Measurements from ENCODE around the gene CCDC61. TPM values are rescaled to one million over a fixed set of nuclear protein-coding genes. Genes with fewer than 3 reads are reported as not detected.

Gene CCDC61
- total RNA-seq, 1 donor, result 3.6 TPM

DNA sequence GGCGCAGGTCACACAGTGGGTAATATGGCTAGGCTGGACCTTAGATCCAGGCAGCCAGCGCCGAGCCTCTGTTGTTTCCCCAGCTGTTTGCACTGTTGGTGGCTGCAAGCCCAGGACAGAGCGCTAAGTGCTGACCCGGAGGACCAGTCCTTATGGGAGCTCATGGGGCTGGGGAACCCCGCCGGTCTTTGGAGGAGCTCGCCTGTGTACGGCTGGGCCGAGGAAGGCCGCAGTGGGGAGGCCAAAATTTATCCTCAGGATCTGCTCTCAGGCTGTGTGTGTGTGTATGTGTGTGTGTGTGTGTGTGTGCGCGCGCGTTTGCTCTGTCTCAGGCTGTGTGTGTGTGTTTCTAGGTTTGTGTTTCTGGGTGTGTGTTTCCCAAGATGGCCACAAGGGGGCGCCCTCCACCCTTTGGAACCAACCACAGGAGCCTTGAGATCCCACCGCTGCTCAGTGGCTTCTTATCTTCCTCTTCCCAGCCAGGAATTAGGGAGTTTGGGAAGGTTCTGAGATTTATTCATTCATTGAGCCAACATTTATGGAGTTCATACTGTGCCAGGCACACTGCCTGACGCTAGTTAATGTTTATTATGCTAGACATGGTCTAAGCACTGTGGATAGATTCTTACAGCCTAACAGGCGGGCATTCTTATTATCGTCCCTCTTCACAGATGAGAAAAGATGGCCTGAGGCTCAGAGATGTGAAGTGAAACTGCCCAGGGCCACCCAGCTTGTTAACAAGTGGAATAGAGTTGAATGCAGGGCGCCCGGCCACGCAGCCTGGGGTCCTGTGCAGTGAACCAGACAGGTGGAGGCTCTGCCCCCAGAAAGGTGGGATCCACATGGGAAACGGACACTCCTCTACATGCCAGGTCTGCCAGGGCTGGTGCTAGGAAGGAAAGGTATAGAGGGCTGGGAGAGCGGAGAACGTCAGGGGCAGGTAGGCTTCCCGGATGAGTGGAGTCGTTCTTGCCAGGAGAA is 14.6 kb downstream of the CCDC61 start:
- no peaks in the 10 kb centered on the region for H3K79me2 ChIP-seq (ENCODE audit: insufficient read depth, low read length)
- no peak overlapping the region for H3K4me2 ChIP-seq (ENCODE audit: insufficient read depth, low read length)
- peak; percentile 95 for DNase-seq (ENCODE audit: insufficient read length, low spot score, missing footprints)
- H3K4me3 ChIP-seq (ENCODE audit: insufficient read depth, low read length), result no peak overlapping the region
- H2AFZ ChIP-seq (ENCODE audit: low read length), result no peak overlapping the region
- peaks cover 13% of the 10 kb centered on the region for H4K20me1 ChIP-seq (ENCODE audit: insufficient read depth, low read length)
- peaks cover 4% of the 10 kb centered on the region for H3K27me3 ChIP-seq (ENCODE audit: insufficient read depth, low read length)
- H3K27ac ChIP-seq (ENCODE audit: low read depth, low read length), result no peak overlapping the region
- TF ChIP-seq, protein P1, sequence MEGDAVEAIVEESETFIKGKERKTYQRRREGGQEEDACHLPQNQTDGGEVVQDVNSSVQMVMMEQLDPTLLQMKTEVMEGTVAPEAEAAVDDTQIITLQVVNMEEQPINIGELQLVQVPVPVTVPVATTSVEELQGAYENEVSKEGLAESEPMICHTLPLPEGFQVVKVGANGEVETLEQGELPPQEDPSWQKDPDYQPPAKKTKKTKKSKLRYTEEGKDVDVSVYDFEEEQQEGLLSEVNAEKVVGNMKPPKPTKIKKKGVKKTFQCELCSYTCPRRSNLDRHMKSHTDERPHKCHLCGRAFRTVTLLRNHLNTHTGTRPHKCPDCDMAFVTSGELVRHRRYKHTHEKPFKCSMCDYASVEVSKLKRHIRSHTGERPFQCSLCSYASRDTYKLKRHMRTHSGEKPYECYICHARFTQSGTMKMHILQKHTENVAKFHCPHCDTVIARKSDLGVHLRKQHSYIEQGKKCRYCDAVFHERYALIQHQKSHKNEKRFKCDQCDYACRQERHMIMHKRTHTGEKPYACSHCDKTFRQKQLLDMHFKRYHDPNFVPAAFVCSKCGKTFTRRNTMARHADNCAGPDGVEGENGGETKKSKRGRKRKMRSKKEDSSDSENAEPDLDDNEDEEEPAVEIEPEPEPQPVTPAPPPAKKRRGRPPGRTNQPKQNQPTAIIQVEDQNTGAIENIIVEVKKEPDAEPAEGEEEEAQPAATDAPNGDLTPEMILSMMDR (IDR thresholded peaks at IDR 0.05; ENCODE audit: extremely low read depth, low read depth, low read length), result peak; percentile 91
- no peaks in the 10 kb centered on the region for H3K4me1 ChIP-seq (ENCODE audit: insufficient read depth, low read length)
- peaks cover 9% of the 10 kb centered on the region for H3K36me3 ChIP-seq (ENCODE audit: insufficient read depth, low read length)
- no peaks in the 10 kb centered on the region for H3K9me3 ChIP-seq (ENCODE audit: low read depth, low read length)

- Histone ChIP-seq H3K9me3 (ENCODE audit: low read depth, low read length) (no peaks in the 10 kb centered on the region), H3K27me3 (ENCODE audit: insufficient read depth, low read length) (peaks cover 17% of the 10 kb centered on the region), H3K79me2 (ENCODE audit: insufficient read depth, low read length) (no peaks in the 10 kb centered on the region), H4K20me1 (ENCODE audit: insufficient read depth, low read length) (peaks cover 34% of the 10 kb centered on the region), H3K4me2 (ENCODE audit: insufficient read depth, low read length) (no peak overlapping the region), H2AFZ (ENCODE audit: low read length) (no peak overlapping the region), H3K27ac (ENCODE audit: low read depth, low read length) (no peak overlapping the region), H3K36me3 (ENCODE audit: insufficient read depth, low read length) (no peaks in the 10 kb centered on the region), H3K4me1 (ENCODE audit: insufficient read depth, low read length) (peaks cover 6% of the 10 kb centered on the region), H3K4me3 (ENCODE audit: insufficient read depth, low read length) (no peak overlapping the region)
- TF ChIP-seq, protein P1 (IDR thresholded peaks at IDR 0.05; ENCODE audit: extremely low read depth, low read depth, low read length), result no peak
- peak; percentile 27 for DNase-seq (ENCODE audit: insufficient read length, low spot score, missing footprints)
Measured at GRCh38 chr19:46014534-46014933, 19.3 kb downstream of the CCDC61 start.

DNA sequence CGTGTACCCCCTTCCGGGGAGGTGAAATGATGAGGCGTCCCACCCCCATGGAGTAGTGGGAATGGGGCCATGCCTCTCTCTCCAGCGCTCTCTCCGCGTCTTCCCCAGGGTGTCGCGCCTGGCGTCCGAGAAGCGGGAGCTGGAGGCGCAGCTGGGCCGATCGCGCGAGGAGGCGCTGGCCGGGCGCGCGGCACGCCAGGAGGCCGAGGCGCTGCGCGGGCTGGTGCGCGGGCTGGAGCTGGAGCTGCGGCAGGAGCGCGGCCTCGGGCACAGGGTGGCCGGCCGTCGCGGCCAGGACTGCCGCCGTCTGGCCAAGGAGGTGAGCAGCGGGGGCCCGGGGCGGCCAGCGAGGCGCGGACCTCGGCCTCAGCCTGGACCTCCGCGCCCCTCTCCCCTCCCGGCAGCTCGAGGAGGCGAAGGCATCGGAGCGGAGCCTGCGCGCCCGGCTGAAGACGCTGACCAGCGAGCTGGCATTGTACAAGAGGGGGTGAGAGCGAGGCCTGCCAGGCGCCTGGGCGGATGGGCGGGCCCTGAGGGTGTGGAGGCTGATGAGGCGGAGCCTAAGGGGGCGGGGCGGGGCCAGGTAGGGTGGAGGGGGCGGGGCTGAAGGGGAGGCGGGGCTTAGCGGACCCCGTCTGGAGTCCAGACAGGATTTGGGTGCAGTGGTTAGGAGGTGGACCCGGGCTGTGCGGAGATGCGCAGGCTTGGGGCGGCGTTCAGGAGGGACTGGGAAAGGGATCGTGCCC is 19.8 kb downstream of the CCDC61 start:
- DNase-seq (ENCODE audit: insufficient read length, low spot score, missing footprints), result peak; percentile 31
- Histone ChIP-seq H3K9me3 (ENCODE audit: low read depth, low read length) (no peaks in the 10 kb centered on the region), H4K20me1 (ENCODE audit: insufficient read depth, low read length) (peaks cover 30% of the 10 kb centered on the region), H3K79me2 (ENCODE audit: insufficient read depth, low read length) (no peaks in the 10 kb centered on the region), H3K27ac (ENCODE audit: low read depth, low read length) (no peak overlapping the region), H3K27me3 (ENCODE audit: insufficient read depth, low read length) (peaks cover 17% of the 10 kb centered on the region), H3K4me2 (ENCODE audit: insufficient read depth, low read length) (peak overlapping the region; percentile 98), H3K4me1 (ENCODE audit: insufficient read depth, low read length) (peaks cover 6% of the 10 kb centered on the region), H3K36me3 (ENCODE audit: insufficient read depth, low read length) (no peaks in the 10 kb centered on the region), H2AFZ (ENCODE audit: low read length) (no peak overlapping the region), H3K4me3 (ENCODE audit: insufficient read depth, low read length) (no peak overlapping the region)
- TF ChIP-seq, protein P1 (IDR thresholded peaks at IDR 0.05; ENCODE audit: extremely low read depth, low read depth, low read length), result no peak
